HEK293 (cell line): ENCODE data around the gene TMEM100.

Source experiments
- CTCF ChIP-seq: fragments of 450-650 bp; formaldehyde crosslinking; IDR thresholded peaks from 2 replicates; pipeline ENCODE4 v1.5.1; 2016; ENCODE audit warnings: missing biosample characterization, missing genetic modification characterization
- MYNN ChIP-seq: fragments of 450-650 bp; formaldehyde crosslinking; IDR thresholded peaks from 2 replicates; pipeline ENCODE4 v1.5.1; 2016; ENCODE audit warnings: missing biosample characterization, missing genetic modification characterization, borderline replicate concordance
- YY1 ChIP-seq: fragments of 450-650 bp; formaldehyde crosslinking; IDR thresholded peaks from 2 replicates; pipeline ENCODE4 v1.5.1; 2018; ENCODE audit warnings: missing biosample characterization, missing genetic modification characterization
- ZNF121 ChIP-seq: fragments of 450-650 bp; formaldehyde crosslinking; IDR thresholded peaks from 2 replicates; pipeline ENCODE4 v1.5.1; 2016; ENCODE audit warnings: missing biosample characterization, missing genetic modification characterization
- ZNF394 ChIP-seq: fragments of 450-650 bp; formaldehyde crosslinking; IDR thresholded peaks from 2 replicates; pipeline ENCODE4 v1.5.1; 2016; ENCODE audit warnings: missing biosample characterization, missing genetic modification characterization, mild to moderate bottlenecking, moderate library complexity, borderline replicate concordance
- ZNF549 ChIP-seq: fragments of 450-650 bp; IDR thresholded peaks from 2 replicates; pipeline ENCODE4 v1.5.1; 2018; ENCODE audit warnings: missing biosample characterization, missing genetic modification characterization, mild to moderate bottlenecking, inconsistent platforms, moderate library complexity
- ZNF561 ChIP-seq: fragments of 450-650 bp; IDR thresholded peaks from 2 replicates; pipeline ENCODE4 v1.5.1; 2018; ENCODE audit warnings: missing biosample characterization, missing genetic modification characterization, borderline replicate concordance

DNA sequence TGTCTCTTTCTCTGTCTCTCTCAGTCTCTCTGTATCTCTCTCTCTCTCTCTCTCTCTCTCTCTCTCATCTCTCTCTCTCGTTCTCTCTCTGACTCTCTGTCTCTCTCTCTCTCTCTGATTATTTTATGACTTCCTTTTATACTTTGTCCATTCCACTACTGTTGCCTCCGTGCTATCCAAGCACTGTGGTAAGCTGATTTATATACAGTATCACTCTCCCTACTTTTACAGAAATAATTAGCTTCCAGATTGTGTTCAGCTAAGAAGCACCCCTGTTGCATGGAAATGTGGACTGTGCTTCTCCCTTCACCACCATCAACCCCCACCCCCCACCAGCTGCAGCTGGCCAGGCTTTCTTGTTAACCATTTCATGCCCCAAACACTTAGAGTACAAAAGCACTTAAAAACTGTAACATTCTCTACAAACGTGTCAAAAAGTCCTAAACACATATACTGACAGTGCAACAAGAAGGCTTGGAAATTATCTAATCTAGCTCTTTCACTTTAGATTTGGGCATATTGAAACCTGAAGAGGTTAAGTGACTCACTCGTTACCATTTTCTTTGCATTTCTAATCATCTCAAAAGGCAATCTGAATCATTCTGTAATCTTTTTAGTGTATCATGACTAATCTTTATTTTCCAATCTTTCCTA lies 11.6 kb upstream of the TMEM100 start:
- no peak for TF ChIP-seq ZNF549 (tag by site-specific recombination)
- no peak for TF ChIP-seq ZNF121
- TF ChIP-seq ZNF394 (tag by site-specific recombination) = no peak
- no peak for TF ChIP-seq CTCF (tag by site-specific recombination)
- no peak for TF ChIP-seq YY1 (tag by site-specific recombination)
- no peak for TF ChIP-seq ZNF561 (tag by site-specific recombination)
- no peak for TF ChIP-seq MYNN
